ENCODE measurements around the gene HSD17B1.
"Not testable (repeated sequence)": the region's sequence is repeated elsewhere in the genome, so short reads cannot be mapped to it uniquely, and the experiment has no call there.

The HSD17B1 gene

GRCh38 chr17:42526031-42526444, 26.7 kb upstream of the HSD17B1 start:
- no peak for DNase-seq

- DNase-seq = no peak
Observed at GRCh38 chr17:42527932-42528331, 24.8 kb upstream of the HSD17B1 start.

GRCh38 chr17:42529061-42529460, 23.7 kb upstream of the HSD17B1 start:
- peak; percentile 56 for DNase-seq

- peak; percentile 56 for DNase-seq
Observed at GRCh38 chr17:42530952-42531454, 21.7 kb upstream of the HSD17B1 start.

GRCh38 chr17:42531455-42532354, 21.0 kb upstream of the HSD17B1 start:
- peak; percentile 91 for DNase-seq

DNA sequence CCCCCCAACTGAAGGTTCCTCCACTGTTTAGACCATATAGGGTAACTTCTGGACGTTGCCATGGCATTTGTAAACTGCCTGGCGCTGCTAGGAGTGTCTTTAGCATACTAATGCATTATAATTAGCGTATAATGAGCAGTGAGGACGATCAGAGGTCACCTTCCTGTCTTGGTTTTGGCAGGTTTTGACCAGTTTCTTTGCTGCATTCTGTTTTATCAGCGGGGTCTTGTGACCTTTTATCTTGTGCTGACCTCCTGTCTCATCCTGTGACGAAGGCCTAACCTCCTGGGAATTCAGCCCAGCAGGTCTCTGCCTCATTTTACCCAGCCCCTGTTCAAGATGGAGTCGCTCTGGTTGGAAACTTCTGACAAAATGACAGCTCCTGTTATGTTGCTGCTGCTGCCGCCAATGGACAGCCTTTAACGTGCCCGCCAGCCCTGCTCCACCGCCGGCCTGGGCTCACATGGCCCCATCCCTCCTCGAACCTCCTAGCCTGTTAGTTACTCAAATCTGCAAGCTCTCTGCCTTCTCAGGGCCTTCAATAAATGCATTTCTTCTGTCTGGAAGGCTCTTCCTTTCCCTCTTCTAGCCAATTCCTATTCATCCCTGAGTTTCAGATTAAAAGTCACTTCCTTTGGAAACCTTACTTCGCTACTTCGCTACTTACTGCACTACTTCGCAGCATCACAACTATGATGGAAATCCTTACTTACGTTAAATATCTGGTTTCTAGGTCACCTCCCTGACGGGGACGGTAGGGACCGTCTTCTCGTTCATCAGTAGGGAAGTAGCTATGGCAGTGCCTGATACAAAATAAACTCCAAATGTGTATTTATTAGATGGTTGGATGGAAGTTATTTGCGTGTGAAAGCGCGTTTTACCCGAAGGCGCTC, 17.3 kb upstream of the HSD17B1 start:
- peak; percentile 54 for DNase-seq

DNA sequence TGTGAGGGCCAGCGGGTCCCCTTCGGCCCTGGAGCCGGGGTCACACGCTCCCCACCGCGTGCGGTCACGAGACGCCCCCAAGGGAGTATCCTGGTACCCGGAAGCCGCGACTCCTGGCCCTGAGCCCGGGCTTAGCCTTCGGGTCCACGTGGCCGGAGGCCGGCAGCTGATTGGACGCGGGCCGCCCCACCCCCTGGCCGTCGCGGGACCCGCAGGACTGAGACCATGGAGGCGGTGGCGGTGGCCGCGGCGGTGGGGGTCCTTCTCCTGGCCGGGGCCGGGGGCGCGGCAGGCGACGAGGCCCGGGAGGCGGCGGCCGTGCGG, 16.7 kb upstream of the HSD17B1 start, which contains the start of gene NAGLU:
Gene NAGLU (plus strand): TSS at position 194 of the 324 bp plus-strand sequence. CDS start 32 bp downstream, at position 226.
- peak; percentile 95 for DNase-seq

GRCh38 chr17:42536372-42537155, 16.2 kb upstream of the HSD17B1 start:
- DNase-seq = peak; percentile 91

DNA sequence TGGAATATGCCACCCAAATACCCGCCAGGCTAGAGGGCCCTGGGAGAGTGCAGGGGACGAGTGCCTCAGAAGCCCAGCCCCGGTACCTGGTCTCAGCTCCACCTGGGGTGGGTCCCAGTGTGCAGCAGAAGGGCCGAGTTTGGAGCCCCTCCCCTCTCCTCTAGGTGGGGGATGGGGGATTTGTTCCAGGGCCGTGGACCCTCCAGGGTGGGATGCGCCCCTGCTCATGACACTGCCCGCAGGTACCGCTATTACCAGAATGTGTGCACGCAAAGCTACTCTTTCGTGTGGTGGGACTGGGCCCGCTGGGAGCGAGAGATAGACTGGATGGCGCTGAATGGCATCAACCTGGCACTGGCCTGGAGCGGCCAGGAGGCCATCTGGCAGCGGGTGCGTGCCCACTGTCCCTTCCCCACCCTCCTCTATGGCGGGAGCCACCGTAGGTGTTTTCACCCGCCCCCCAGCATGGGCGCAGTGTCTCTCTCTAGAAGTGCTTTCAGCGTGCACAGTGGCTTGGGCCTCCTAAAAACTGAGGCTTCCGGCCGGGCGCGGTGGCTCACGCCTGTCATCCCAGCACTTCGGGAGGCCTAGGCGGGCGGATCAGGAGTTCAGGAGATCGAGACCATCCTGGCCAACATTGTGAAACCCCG, 15.4 kb upstream of the HSD17B1 start:
- no peak for DNase-seq

GRCh38 chr17:42537826-42538451, 14.8 kb upstream of the HSD17B1 start:
- DNase-seq = no peak

- no peak for DNase-seq
Observed at GRCh38 chr17:42538482-42538881, 14.2 kb upstream of the HSD17B1 start.

DNA sequence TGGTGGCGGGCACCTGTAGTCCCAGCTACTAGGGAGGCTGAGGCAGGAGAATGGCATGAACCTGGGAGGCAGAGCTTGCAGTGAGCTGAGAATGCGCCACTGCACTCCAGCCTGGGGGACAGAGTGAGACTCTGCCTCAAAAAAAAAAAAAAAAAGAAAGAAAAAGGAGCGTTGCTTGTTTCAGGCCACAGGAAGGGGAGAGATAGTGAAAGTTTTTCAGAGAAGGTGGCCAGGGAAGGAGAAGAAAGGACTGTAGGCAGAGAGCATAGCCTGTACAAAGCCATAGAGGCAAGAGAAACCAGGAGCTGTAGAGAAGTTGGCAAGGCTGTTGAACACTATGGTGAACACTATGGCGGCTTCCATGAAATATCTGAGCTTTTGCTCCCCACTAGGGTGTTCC, 12.2 kb upstream of the HSD17B1 start:
- not testable (repeated sequence) for DNase-seq

GRCh38 chr17:42541041-42541833, 11.5 kb upstream of the HSD17B1 start:
- peak; percentile 91 for DNase-seq

DNA sequence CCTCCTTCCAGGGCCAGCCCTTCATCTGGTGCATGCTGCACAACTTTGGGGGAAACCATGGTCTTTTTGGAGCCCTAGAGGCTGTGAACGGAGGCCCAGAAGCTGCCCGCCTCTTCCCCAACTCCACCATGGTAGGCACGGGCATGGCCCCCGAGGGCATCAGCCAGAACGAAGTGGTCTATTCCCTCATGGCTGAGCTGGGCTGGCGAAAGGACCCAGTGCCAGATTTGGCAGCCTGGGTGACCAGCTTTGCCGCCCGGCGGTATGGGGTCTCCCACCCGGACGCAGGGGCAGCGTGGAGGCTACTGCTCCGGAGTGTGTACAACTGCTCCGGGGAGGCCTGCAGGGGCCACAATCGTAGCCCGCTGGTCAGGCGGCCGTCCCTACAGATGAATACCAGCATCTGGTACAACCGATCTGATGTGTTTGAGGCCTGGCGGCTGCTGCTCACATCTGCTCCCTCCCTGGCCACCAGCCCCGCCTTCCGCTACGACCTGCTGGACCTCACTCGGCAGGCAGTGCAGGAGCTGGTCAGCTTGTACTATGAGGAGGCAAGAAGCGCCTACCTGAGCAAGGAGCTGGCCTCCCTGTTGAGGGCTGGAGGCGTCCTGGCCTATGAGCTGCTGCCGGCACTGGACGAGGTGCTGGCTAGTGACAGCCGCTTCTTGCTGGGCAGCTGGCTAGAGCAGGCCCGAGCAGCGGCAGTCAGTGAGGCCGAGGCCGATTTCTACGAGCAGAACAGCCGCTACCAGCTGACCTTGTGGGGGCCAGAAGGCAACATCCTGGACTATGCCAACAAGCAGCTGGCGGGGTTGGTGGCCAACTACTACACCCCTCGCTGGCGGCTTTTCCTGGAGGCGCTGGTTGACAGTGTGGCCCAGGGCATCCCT, 9.3 kb upstream of the HSD17B1 start:
- DNase-seq = peak; percentile 54

DNA sequence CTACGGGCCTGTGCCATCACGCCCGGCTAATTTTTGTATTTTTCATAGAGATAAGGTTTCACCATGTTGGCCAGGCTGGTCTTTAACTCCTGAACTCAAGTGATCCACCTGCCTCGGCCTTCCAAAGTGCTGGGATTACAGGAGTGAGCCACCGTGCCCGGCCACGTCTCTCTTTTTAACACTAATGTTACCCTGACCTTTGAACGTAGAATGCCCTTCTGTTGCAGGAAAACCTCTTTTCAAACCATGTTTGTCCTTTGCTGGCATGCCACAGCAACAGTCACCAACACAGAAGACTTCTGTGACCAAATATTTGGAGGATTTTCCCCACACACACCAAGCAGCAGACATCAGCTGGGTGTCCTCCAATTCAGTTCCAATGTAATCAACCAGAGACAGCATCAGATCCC, 7.8 kb upstream of the HSD17B1 start:
- DNase-seq = no peak

DNA sequence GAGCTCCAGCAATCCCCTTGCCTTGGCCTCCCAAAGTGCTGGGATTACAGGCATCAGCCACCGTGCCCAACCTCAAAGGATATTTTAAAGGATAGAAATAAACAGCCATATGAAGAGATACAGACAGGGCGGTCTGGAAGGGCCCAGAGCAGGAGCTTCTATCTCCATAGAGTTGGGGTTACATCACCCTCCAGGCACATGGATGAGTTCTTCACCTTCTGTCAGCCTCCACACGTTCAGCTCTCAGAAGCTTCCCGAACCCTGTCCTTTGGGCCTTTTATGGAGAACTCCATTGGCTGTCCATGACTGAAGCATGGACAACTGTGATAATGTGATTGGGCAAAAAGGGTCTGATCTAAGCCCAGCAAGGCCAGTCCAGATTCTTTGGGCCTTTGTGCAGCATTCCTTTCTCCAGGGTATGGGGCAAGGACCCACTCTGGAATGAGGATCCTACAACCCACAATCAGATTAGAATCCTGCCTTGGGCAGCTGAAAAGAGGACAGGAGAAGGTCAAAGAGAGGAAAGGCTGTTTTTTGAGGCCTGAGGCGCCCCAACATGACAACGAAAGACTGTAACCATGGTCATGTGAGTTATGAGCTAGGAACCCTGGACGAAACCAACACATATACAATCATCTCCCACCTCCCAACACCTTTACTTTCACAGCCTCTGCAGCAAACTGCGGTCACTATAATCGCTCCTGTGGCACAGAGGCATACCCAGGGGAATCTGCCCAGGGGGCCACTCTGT, 6.8 kb upstream of the HSD17B1 start:
- peak; percentile 58 for DNase-seq

- DNase-seq = peak; percentile 59
Observed at GRCh38 chr17:42547001-42547461, 5.7 kb upstream of the HSD17B1 start.

GRCh38 chr17:42547698-42548069, 5.0 kb upstream of the HSD17B1 start:
- DNase-seq = no peak
